ENCODE results near the gene TENM4. TPM values are rescaled to one million over a fixed set of nuclear protein-coding genes. Genes with fewer than 3 reads are reported as not detected.
A peak's percentile ranks its signal among the peaks of the same experiment; 100 is the strongest.

The TENM4 gene
- total RNA-seq, 4 donors from 2014 or later: 7.7 to 39.3 (median 16.1) TPM

DNA sequence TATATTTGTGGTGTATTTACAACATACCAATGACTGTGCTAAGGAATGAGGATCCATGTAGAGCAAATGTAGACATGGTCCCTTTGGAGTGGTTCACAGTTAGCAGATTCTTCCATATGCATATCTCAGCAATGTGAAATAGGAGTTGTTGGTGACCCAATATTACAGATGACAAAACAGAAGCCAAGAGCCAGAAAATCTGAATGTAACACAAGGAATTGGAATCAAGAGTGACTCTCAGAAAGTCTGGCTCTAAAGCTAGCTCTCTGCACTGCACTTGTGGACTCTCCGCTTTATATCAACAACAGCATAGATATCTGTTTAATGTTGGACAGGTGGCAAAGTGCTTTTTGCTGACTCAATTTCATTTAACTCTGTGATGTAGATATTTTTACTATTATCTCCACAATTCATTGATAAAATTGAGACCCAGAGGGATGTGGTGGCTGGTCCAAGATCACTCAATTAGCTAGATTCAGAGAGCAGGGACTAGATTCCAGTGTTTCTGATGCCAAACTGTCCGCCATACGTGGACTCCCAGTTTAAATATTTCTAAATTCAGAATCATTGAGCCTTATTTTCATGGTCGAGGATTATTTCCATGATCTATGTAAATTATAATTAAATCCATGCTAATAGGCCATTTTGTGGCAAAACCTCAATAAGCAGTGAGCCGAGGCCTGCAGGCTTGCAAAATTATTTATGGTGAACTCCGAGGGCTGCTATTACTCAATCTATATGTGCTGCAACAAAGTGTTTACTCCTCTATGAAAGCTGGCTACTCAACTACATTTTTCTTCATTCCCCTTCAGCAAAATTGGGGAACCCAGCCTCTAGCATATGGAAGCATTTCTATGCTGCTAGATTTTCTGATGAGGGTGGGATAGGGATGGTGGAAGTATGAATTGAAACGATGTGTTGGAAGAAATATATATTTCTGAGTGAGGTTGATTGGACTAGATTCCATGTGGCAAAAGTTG, 21.1 kb upstream of the TENM4 start:
- no peaks in the 10 kb centered on the region for H3K36me3 ChIP-seq
- H3K9me3 ChIP-seq: no peaks in the 10 kb centered on the region
- intact Hi-C loops (cut with DNase I): no loop called here
- WGBS, 2 donors: 82 to 87% methylated on average over 7 of the region's 7 CpGs
- no peaks in the 10 kb centered on the region for H3K27me3 ChIP-seq
- H3K27ac ChIP-seq: peak overlapping the region in 1 of 4 donors; percentile 50
- TF ChIP-seq POLR2A (IDR thresholded peaks at IDR 0.05): no peak
- TF ChIP-seq, protein P1, sequence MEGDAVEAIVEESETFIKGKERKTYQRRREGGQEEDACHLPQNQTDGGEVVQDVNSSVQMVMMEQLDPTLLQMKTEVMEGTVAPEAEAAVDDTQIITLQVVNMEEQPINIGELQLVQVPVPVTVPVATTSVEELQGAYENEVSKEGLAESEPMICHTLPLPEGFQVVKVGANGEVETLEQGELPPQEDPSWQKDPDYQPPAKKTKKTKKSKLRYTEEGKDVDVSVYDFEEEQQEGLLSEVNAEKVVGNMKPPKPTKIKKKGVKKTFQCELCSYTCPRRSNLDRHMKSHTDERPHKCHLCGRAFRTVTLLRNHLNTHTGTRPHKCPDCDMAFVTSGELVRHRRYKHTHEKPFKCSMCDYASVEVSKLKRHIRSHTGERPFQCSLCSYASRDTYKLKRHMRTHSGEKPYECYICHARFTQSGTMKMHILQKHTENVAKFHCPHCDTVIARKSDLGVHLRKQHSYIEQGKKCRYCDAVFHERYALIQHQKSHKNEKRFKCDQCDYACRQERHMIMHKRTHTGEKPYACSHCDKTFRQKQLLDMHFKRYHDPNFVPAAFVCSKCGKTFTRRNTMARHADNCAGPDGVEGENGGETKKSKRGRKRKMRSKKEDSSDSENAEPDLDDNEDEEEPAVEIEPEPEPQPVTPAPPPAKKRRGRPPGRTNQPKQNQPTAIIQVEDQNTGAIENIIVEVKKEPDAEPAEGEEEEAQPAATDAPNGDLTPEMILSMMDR (IDR thresholded peaks at IDR 0.05): no peak
- DNase-seq: no peak
- no peak overlapping the region for H3K4me3 ChIP-seq
- H3K4me1 ChIP-seq: peaks cover 0 to 27% (median 0%) of the 10 kb centered on the region in 3 donors

DNA sequence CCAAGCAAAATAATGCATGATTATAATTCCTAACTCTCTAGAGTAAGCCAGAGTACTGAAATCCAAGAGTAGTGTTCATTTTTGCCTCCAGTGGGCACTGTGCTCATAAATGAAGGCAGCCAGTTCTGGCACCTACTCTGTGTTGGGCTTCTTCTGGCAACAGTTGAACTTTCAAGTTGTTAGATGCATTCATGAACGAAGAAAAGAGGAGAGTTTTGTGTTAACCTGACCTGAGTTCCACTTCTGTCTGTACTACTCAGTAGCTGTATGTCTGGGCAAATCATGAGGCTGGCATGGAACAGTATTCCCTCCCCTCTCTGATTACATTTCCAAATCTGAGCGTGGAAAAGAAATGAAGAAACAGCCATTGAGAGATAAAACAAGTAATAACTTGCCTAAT, 20.3 kb upstream of the TENM4 start:
- no peak for DNase-seq
- WGBS, 2 donors: 31 to 44% methylated on average over 2 of the region's 2 CpGs
- Histone ChIP-seq H3K4me3 (no peak overlapping the region), H3K36me3 (no peaks in the 10 kb centered on the region), H3K27me3 (peaks cover 0 to 8% (median 0%) of the 10 kb centered on the region in 4 donors), H3K27ac (peak overlapping the region in 2 of 4 donors; percentile 23 to 50), H3K9me3 (no peaks in the 10 kb centered on the region), H3K4me1 (peaks cover 0 to 22% (median 0%) of the 10 kb centered on the region in 3 donors)
- TF ChIP-seq, protein P1 (IDR thresholded peaks at IDR 0.05): peak in 5 of 6 experiments; percentile 44 to 76 (median 59)
- no peak for TF ChIP-seq POLR2A (IDR thresholded peaks at IDR 0.05)
- intact Hi-C loops (cut with DNase I): no loop called here

DNA sequence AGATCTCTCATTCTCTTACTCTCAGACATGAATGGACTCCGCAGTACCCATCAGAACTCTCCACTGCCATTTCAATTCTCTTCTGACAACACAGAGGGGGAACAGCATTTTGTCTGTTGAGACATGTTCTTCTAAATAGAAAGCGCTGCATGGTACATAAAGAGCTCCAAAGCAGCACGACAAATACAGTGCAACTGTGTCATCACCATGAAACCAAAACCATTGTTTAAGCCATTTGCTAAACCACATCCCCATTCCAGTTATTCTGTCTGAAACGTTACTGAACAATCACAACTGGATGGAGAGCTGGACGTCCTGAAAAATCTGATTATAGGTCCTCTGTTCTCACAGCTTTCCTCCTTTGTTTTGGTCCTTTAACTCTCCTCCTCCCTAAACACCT, 17.9 kb upstream of the TENM4 start:
- Histone ChIP-seq H3K36me3 (no peaks in the 10 kb centered on the region), H3K27me3 (peaks cover 0 to 12% (median 0%) of the 10 kb centered on the region in 4 donors), H3K4me1 (peaks cover 0 to 20% (median 0%) of the 10 kb centered on the region in 3 donors), H3K4me3 (no peak overlapping the region), H3K27ac (no peak overlapping the region), H3K9me3 (no peaks in the 10 kb centered on the region)
- TF ChIP-seq POLR2A (IDR thresholded peaks at IDR 0.05): no peak
- TF ChIP-seq, protein P1 (IDR thresholded peaks at IDR 0.05): no peak
- no peak for DNase-seq
- 46 to 60% methylated on average over 5 of the region's 5 CpGs for WGBS, 2 donors
- intact Hi-C loops (cut with DNase I): no loop called here

DNA sequence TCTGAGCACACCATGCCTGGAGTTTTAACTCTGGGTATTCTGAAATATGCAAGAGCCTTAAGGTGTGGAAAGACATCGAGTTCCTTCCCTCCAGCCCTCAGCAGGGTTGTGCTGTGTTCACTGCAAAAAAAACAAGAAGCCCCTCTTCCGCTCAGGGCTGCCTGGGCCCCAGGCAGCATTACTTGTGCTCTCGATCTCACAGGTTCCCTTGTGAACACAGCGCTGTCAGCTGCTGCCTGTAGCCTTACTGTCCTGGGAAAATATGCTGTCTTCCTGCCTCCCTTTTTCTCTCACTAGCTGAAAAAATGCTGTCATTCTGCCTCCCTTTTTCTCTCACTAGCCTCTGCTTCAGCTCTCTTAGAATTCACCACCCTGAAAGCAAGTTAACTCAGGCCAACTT, 15.7 kb upstream of the TENM4 start:
- Histone ChIP-seq H3K27me3 (peaks cover 0 to 12% (median 0%) of the 10 kb centered on the region in 4 donors), H3K4me3 (no peak overlapping the region), H3K27ac (no peak overlapping the region), H3K9me3 (no peaks in the 10 kb centered on the region), H3K36me3 (no peaks in the 10 kb centered on the region), H3K4me1 (peaks cover 0 to 11% (median 0%) of the 10 kb centered on the region in 3 donors)
- intact Hi-C loops (cut with DNase I): no loop called here
- TF ChIP-seq POLR2A (IDR thresholded peaks at IDR 0.05): no peak
- TF ChIP-seq, protein P1 (IDR thresholded peaks at IDR 0.05): no peak
- 32 to 61% methylated on average over 4 of the region's 4 CpGs for WGBS, 2 donors
- DNase-seq: no peak

DNA sequence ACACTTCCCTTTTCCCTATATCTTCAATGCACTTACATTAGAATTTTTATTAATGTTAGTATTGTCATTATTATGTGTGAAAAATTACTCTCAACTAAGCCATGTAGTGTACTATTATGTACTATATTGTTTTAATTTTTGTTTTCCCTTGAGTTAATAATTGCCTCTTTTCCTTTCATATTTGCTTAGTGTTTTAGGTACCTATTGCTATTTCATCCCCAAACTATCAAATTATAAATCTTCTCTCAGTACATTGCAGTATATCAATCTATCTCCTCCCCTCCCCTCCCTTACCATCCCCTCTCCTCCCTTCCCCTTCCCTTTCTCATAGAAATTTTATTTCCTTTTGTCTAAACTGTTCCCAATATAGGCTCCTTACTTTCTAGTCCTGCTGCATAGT, 12.8 kb upstream of the TENM4 start:
- H3K9me3 ChIP-seq: no peaks in the 10 kb centered on the region
- no peaks in the 10 kb centered on the region for H3K4me1 ChIP-seq
- H3K4me3 ChIP-seq: no peak overlapping the region
- peaks cover 0 to 12% (median 0%) of the 10 kb centered on the region in 4 donors for H3K27me3 ChIP-seq
- no peak for DNase-seq
- H3K27ac ChIP-seq: no peak overlapping the region
- H3K36me3 ChIP-seq: no peaks in the 10 kb centered on the region
- TF ChIP-seq POLR2A (IDR thresholded peaks at IDR 0.05): no peak
- intact Hi-C loops (cut with DNase I): no loop called here
